HepG2 (cell line): ENCODE results near the gene MLN. TPM values are rescaled to one million over a fixed set of nuclear protein-coding genes. Genes with fewer than 3 reads are reported as not detected.

Experiments
- ATAC-seq: fragments of 200-7000 bp; cut with Tn5 transposase; 3 replicates; pipeline ENCODE4 v1.9.1; 2020; ENCODE audit warnings: mild to moderate bottlenecking, moderate library complexity
- BruUV-seq: library from RNA; stranded (reverse); fragments of 400-500 nt; replicated peaks from 2 replicates; lab custom pipeline; 2021; lab: Mats Ljungman, UMichigan
- CTCF ChIA-PET: fragments of 300-600 bp; formaldehyde crosslinking; extraction: SDS; loops from one replicate; lab custom pipeline; 2021; ENCODE audit warnings: low total read pairs, inconsistent platforms, low intra/inter-chr PET ratio; lab: Yijun Ruan, JAX
- POLR2A ChIA-PET: fragments of 350-600 bp; sonication (Branson Sonifier 250); formaldehyde crosslinking; loops from one replicate; lab custom pipeline; 2020; ENCODE audit warnings: antibody characterized with exemption, inconsistent platforms; lab: Yijun Ruan, JAX
- DNase-seq: peaks from one replicate; pipeline ENCODE4 v3.0.0-alpha.2; 2015; ENCODE audit warnings: low spot score
- FAIRE-seq: peaks from 3 replicates; lab custom pipeline; 2011; peaks lifted over from hg19 to GRCh38; lab: Jason Lieb, UNC
- H2AFZ ChIP-seq: one replicate; pipeline ENCODE4 v1.6.1; 2011; ENCODE audit warnings: low read length, inconsistent platforms
- H3K27ac ChIP-seq: fragments of 300-600 bp; 3 replicates; pipeline ENCODE4 v1.8.0; 2011; ENCODE audit warnings: mixed run types, mild to moderate bottlenecking, mixed read lengths, low read length, inconsistent platforms; ENCODE audit not compliant: insufficient read depth; ENCODE audit errors: extremely low read length
- H3K27me3 ChIP-seq, 2 experiments: fragments of 200-600 bp in 1 of 2; 2 replicates in 1 of 2; 3 replicates in 1 of 2; pipeline versions ENCODE4 v1.6.0 to v1.8.0; 2011; ENCODE audit warnings: low read length in 2 of 2, mild to moderate bottlenecking in 2 of 2, moderate library complexity in 2 of 2, inconsistent platforms in 1 of 2; ENCODE audit not compliant: insufficient read depth in 2 of 2, control insufficient read depth in 1 of 2
- H3K36me3 ChIP-seq, 2 experiments: fragments of 200-600 bp in 1 of 2; replicated peaks in 1 of 2; 2 replicates in 1 of 2; 3 replicates in 1 of 2; pipeline versions ENCODE4 v1.5.1 to v1.8.0; 2011; ENCODE audit warnings: low read length in 2 of 2, inconsistent platforms in 1 of 2; ENCODE audit not compliant: insufficient read depth in 2 of 2, control insufficient read depth in 1 of 2
- H3K4me1 ChIP-seq: 2 replicates; pipeline ENCODE4 v1.5.1; 2012; ENCODE audit warnings: low read length, inconsistent platforms; ENCODE audit not compliant: insufficient read depth
- H3K4me2 ChIP-seq: 2 replicates; pipeline ENCODE4 v1.6.0; 2011; ENCODE audit warnings: low read depth, low read length, inconsistent platforms
- H3K4me3 ChIP-seq, 3 experiments: fragments of 200-600 bp in 1 of 3; sonication (generic), shearing (Covaris generic) in 1 of 3; replicated peaks in 1 of 3; 2 replicates each; pipeline ENCODE4 v1.5.1; 2011 to 2016; ENCODE audit warnings: low read length in 3 of 3, inconsistent platforms in 2 of 3, low read depth in 2 of 3, mild to moderate bottlenecking in 2 of 3, control low read depth in 1 of 3, mixed read lengths in 1 of 3; ENCODE audit not compliant: insufficient read depth in 1 of 3
- H3K79me2 ChIP-seq: one replicate; pipeline ENCODE4 v1.6.1; 2011; ENCODE audit warnings: low read length, inconsistent platforms; ENCODE audit not compliant: insufficient read depth
- H3K9ac ChIP-seq: 2 replicates; pipeline ENCODE4 v1.6.0; 2011; ENCODE audit warnings: mild to moderate bottlenecking, low read depth, low read length, inconsistent platforms; ENCODE audit not compliant: insufficient read depth
- H3K9me3 ChIP-seq: 2 replicates; pipeline ENCODE4 v1.5.1; 2012; ENCODE audit warnings: mild to moderate bottlenecking, low read length
- H4K20me1 ChIP-seq: 2 replicates; pipeline ENCODE4 v1.6.0; 2011; ENCODE audit warnings: inconsistent platforms, mild to moderate bottlenecking, low read length, moderate library complexity; ENCODE audit not compliant: insufficient read depth
- EZH2 ChIP-seq: conservative IDR thresholded peaks from 2 replicates; pipeline ENCODE4 v1.6.1; 2012; ENCODE audit warnings: mild to moderate bottlenecking, low read depth, low read length, moderate library complexity
- GLI4 ChIP-seq: sonication (generic); formaldehyde crosslinking; IDR thresholded peaks from 2 replicates; pipeline ENCODE4 v1.5.1; 2020; ENCODE audit warnings: missing genetic modification reagents, mild to moderate bottlenecking, moderate library complexity, borderline replicate concordance
- ZBTB1 ChIP-seq: sonication (generic); formaldehyde crosslinking; IDR thresholded peaks from 2 replicates; pipeline ENCODE4 v1.4.0; 2020; ENCODE audit warnings: missing genetic modification reagents, borderline replicate concordance
- WGBS: methylation state at CpG from one replicate; pipeline ENCODE4 v1.1.6; 2017; ENCODE audit warnings: low lambda C conversion rate; 5-methylcytosine and 5-hydroxymethylcytosine counted together
- in situ Hi-C: cut with HindIII; loops from 2 replicates; pipeline ENCODE4 v1.10.0; 2017; ENCODE audit warnings: low pct_unique_long_range_greater_than_20kb; ENCODE audit not compliant: extremely low pct_ligation_motif_present
- intact Hi-C: fragments of 100-400 bp; cut with micrococcal nuclease; formaldehyde crosslinking; loops from one replicate; pipeline ENCODE4 v1.10.0; 2022; ENCODE audit not compliant: unreplicated experiment
- polyA plus RNA-seq, 8 experiments: library from polyadenylated mRNA; depleted of rRNA in 3 of 8; stranded (reverse) in 7 of 8; unstranded in 1 of 8; fragments of >200 nt; fragmentation: Illumina TruSeq in 4 of 8; extraction: Trizol in 4 of 8; gene quantifications; 2 replicates each; pipeline versions ENCODE4 v1.2.1 to v1.2.3, GENCODE V29; 2011 to 2016; ENCODE audit warnings: low read depth in 4 of 8, missing spikeins in 1 of 8, mixed read lengths in 1 of 8; ENCODE audit not compliant: insufficient read depth in 1 of 8
- total RNA-seq, 5 experiments: library from RNA; depleted of rRNA; stranded (reverse); fragments of >200 nt; fragmentation: Illumina TruSeq; extraction: Trizol; gene quantifications; 2 replicates each; pipeline ENCODE4 v1.2.3, GENCODE V29; 2016; ENCODE audit warnings: low read depth in 1 of 5
- TF ChIP-seq, protein P1 (sequence below): IDR thresholded peaks from 2 replicates; pipeline ENCODE4 v1.6.1; 2016; ENCODE audit warnings: missing compliant biosample characterization, missing genetic modification reagents, borderline replicate concordance
- TF ChIP-seq, protein P2 (sequence below): sonication (generic); formaldehyde crosslinking; IDR thresholded peaks from 2 replicates; pipeline ENCODE4 v1.9.0; 2021; ENCODE audit warnings: missing genetic modification reagents, mild to moderate bottlenecking, borderline replicate concordance

The MLN gene
- total and polyA plus RNA-seq, 2 of the 13 experiments (the other 11 are each of a cell fraction or from before 2014, with no cell fraction given), result not detected

DNA sequence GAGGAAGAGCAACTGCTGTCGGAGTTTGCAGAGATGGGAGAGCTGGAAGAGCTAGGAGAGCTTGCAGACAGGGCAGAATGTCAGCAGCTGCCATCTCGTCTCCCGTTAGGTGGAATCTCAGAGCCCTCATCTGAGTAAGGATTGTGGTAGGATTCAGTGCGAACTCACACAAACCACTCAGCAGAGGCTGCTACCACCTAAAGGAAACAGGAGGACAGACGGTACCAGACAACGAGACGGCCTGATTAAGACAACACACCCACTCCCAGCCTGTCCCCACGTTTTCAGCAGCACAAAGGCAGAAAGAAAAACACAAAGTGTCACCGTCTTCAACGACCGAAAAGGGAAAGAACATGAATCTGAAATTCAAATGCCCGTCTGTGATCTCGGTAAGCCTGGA lies 19.0 kb downstream of the MLN start:
- Histone ChIP-seq H3K9ac (no peak overlapping the region), H3K27me3 (no peaks in the 10 kb centered on the region), H2AFZ (no peak overlapping the region), H3K4me3 (no peak overlapping the region), H3K36me3 (peaks cover 19 to 40% of the 10 kb centered on the region in 2 experiments), H4K20me1 (peaks cover 9% of the 10 kb centered on the region; the same call in 1 of the 2 replicates), H3K4me1 (peaks cover 28% of the 10 kb centered on the region), H3K27ac (no peak overlapping the region), H3K9me3 (no peaks in the 10 kb centered on the region), H3K4me2 (no peak overlapping the region), H3K79me2 (peaks cover 24% of the 10 kb centered on the region)
- in situ Hi-C loops (no loop called here), intact Hi-C loops (no loop called here)
- CTCF ChIA-PET, result no interaction called here
- BruUV-seq, result no TSS peak
- no peak for TF ChIP-seq EZH2
- TF ChIP-seq, protein P1, sequence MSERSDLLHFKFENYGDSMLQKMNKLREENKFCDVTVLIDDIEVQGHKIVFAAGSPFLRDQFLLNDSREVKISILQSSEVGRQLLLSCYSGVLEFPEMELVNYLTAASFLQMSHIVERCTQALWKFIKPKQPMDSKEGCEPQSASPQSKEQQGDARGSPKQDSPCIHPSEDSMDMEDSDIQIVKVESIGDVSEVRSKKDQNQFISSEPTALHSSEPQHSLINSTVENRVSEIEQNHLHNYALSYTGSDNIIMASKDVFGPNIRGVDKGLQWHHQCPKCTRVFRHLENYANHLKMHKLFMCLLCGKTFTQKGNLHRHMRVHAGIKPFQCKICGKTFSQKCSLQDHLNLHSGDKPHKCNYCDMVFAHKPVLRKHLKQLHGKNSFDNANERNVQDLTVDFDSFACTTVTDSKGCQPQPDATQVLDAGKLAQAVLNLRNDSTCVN (CRISPR knock-in tag), result no peak
- TF ChIP-seq ZBTB1 (CRISPR knock-in tag), result no peak
- TF ChIP-seq, protein P2, sequence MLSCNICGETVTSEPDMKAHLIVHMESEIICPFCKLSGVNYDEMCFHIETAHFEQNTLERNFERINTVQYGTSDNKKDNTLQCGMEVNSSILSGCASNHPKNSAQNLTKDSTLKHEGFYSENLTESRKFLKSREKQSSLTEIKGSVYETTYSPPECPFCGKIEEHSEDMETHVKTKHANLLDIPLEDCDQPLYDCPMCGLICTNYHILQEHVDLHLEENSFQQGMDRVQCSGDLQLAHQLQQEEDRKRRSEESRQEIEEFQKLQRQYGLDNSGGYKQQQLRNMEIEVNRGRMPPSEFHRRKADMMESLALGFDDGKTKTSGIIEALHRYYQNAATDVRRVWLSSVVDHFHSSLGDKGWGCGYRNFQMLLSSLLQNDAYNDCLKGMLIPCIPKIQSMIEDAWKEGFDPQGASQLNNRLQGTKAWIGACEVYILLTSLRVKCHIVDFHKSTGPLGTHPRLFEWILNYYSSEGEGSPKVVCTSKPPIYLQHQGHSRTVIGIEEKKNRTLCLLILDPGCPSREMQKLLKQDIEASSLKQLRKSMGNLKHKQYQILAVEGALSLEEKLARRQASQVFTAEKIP, result no peak
- no peak for TF ChIP-seq GLI4 (CRISPR knock-in tag)
- ATAC-seq (no peak), DNase-seq (no peak), FAIRE-seq (no peak)
- 97% methylated on average over 13 of the region's 13 CpGs for WGBS
- POLR2A ChIA-PET, result no interaction called here
